Chondrocyte (in vitro differentiated cells): ENCODE results near the gene FAM216A. TPM values are rescaled to one million over a fixed set of nuclear protein-coding genes. Genes with fewer than 3 reads are reported as not detected.

Source experiments
- DNase-seq: peaks from one replicate; pipeline ENCODE4 v3.0.0; 2021; ENCODE audit warnings: mixed read lengths, low spot score
- H3K27ac Mint-ChIP-seq: one replicate; pipeline ENCODE4 v1.8.0; 2021; ENCODE audit warnings: mild to moderate bottlenecking, moderate library complexity, mixed read lengths; ENCODE audit not compliant: unreplicated experiment
- H3K27me3 Mint-ChIP-seq: 2 replicates; pipeline ENCODE4 v1.8.0; 2021; ENCODE audit warnings: low read depth, mixed read lengths
- H3K36me3 Mint-ChIP-seq: 2 replicates; pipeline ENCODE4 v1.8.0; 2021; ENCODE audit warnings: low read depth, mixed read lengths
- H3K4me1 Mint-ChIP-seq: 2 replicates; pipeline ENCODE4 v1.8.0; 2021; ENCODE audit warnings: low read depth, mild to moderate bottlenecking, mixed read lengths
- H3K4me3 Mint-ChIP-seq: one replicate; pipeline ENCODE4 v1.8.0; 2021; ENCODE audit warnings: mild to moderate bottlenecking, moderate library complexity, mixed read lengths; ENCODE audit not compliant: unreplicated experiment
- H3K9me3 Mint-ChIP-seq: 2 replicates; pipeline ENCODE4 v1.8.0; 2021; ENCODE audit warnings: low read depth, mixed read lengths
- total RNA-seq: library from RNA; stranded (reverse); gene quantifications from 3 replicates; pipeline ENCODE4 v1.2.1, GENCODE V29; 2021
- TF ChIP-seq, protein P1 (sequence below): fragments of 200-600 bp; sonication (generic); IDR thresholded peaks from 2 replicates; pipeline ENCODE4 v1.5.0; 2021; ENCODE audit warnings: antibody characterized with exemption, mild to moderate bottlenecking, moderate library complexity

FAM216A gene
- total RNA-seq, 1 donor from 2014 or later, result 5.8 TPM

GRCh38 chr12:110536834-110537604 is 68.4 kb downstream of the FAM216A start:
- Mint-ChIP-seq H3K27ac (peak overlapping the region; percentile 90), H3K9me3 (no peaks in the 10 kb centered on the region), H3K4me1 (peaks cover 43% of the 10 kb centered on the region), H3K4me3 (peak overlapping the region; percentile 14), H3K36me3 (peaks cover 8% of the 10 kb centered on the region), H3K27me3 (no peaks in the 10 kb centered on the region)
- DNase-seq, result no peak
- TF ChIP-seq, protein P1, sequence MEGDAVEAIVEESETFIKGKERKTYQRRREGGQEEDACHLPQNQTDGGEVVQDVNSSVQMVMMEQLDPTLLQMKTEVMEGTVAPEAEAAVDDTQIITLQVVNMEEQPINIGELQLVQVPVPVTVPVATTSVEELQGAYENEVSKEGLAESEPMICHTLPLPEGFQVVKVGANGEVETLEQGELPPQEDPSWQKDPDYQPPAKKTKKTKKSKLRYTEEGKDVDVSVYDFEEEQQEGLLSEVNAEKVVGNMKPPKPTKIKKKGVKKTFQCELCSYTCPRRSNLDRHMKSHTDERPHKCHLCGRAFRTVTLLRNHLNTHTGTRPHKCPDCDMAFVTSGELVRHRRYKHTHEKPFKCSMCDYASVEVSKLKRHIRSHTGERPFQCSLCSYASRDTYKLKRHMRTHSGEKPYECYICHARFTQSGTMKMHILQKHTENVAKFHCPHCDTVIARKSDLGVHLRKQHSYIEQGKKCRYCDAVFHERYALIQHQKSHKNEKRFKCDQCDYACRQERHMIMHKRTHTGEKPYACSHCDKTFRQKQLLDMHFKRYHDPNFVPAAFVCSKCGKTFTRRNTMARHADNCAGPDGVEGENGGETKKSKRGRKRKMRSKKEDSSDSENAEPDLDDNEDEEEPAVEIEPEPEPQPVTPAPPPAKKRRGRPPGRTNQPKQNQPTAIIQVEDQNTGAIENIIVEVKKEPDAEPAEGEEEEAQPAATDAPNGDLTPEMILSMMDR, result no peak

- Mint-ChIP-seq H3K4me3 (peak overlapping the region; percentile 14), H3K27me3 (no peaks in the 10 kb centered on the region), H3K36me3 (peaks cover 8% of the 10 kb centered on the region), H3K9me3 (no peaks in the 10 kb centered on the region), H3K4me1 (peaks cover 48% of the 10 kb centered on the region), H3K27ac (peak overlapping the region; percentile 90)
- no peak for DNase-seq
- TF ChIP-seq, protein P1, result no peak
Measured at GRCh38 chr12:110537605-110538409, 69.2 kb downstream of the FAM216A start.

DNA sequence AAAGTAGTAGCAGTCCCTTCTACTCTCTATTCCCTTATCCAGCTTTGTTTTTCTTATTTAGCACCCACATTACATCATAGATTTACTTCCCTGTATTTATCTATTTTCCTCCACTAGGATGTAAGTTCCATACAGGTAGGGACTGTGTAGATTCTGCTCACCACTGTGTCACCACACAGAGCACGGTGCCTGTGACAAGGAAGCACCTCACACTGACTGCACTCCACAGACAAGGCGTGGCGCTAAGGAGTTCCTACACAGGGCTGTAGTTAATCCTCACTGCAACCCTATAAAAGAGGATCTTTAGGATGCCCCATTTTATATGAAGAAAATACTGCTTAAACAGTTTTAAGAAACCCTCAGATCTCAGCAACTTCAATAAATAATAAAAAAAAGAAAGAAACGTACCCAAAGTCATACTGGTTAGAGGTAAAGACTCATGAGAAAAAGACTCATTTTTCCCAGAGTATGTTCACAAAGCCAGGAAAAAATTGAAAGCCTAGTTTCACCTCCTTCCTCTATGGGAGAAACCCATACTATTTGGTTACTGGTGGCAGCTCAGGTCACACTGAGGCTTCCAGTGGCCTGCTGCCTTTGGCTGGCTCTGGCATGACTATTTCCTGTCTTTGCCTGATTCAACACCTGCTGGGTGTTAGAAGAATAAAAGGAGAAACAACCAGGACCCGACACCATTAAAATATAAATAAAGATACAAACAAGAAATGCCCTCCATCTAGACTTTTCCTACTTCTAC is 70.4 kb downstream of the FAM216A start:
- no peak for DNase-seq
- H3K27ac Mint-ChIP-seq, result peak overlapping the region; percentile 1
- H3K4me1 Mint-ChIP-seq, result peaks cover 57% of the 10 kb centered on the region
- H3K36me3 Mint-ChIP-seq, result peaks cover 8% of the 10 kb centered on the region
- no peak overlapping the region for H3K4me3 Mint-ChIP-seq
- TF ChIP-seq, protein P1, result no peak
- no peaks in the 10 kb centered on the region for H3K27me3 Mint-ChIP-seq
- H3K9me3 Mint-ChIP-seq, result no peaks in the 10 kb centered on the region

Other genes with a start within 250 kb of the FAM216A start
- 163 to 218 TPM (median 216 TPM) in 3 replicates for gene ATP2A2, start 187.6 kb upstream of the FAM216A start, total RNA-seq
- 32.7 to 50.3 TPM (median 35.4 TPM) in 3 replicates for gene ANAPC7, start 65.1 kb upstream of the FAM216A start, total RNA-seq
- 219 to 248 TPM (median 226 TPM) in 3 replicates for gene ARPC3, start 18.5 kb upstream of the FAM216A start, total RNA-seq
- gene GPN3, start 588 bp upstream of the FAM216A start, total RNA-seq, result 13.2 to 16.7 TPM (median 15.3 TPM) in 3 replicates
- gene VPS29, start 33.3 kb downstream of the FAM216A start, total RNA-seq, result 83.0 to 93.9 TPM (median 90.4 TPM) in 3 replicates
- 0.27 to 0.54 TPM (median 0.39 TPM) in 3 replicates for gene RAD9B, start 33.5 kb downstream of the FAM216A start, total RNA-seq
- gene PPTC7, start 114.5 kb downstream of the FAM216A start, total RNA-seq, result 10.9 to 15.3 TPM (median 13.9 TPM) in 3 replicates
- gene TCTN1, start 145.3 kb downstream of the FAM216A start, total RNA-seq, result 32.9 to 55.1 TPM (median 37.1 TPM) in 3 replicates
- 1.2 to 1.3 TPM (median 1.2 TPM) in 3 replicates for gene HVCN1, start 220.3 kb downstream of the FAM216A start, total RNA-seq